ENCODE data around the gene SLC25A15. TPM values are rescaled to one million over a fixed set of nuclear protein-coding genes. Genes with fewer than 3 reads are reported as not detected.

SLC25A15 gene
- total RNA-seq, 1 experiment from 2014 or later, result 24.5 TPM

DNA sequence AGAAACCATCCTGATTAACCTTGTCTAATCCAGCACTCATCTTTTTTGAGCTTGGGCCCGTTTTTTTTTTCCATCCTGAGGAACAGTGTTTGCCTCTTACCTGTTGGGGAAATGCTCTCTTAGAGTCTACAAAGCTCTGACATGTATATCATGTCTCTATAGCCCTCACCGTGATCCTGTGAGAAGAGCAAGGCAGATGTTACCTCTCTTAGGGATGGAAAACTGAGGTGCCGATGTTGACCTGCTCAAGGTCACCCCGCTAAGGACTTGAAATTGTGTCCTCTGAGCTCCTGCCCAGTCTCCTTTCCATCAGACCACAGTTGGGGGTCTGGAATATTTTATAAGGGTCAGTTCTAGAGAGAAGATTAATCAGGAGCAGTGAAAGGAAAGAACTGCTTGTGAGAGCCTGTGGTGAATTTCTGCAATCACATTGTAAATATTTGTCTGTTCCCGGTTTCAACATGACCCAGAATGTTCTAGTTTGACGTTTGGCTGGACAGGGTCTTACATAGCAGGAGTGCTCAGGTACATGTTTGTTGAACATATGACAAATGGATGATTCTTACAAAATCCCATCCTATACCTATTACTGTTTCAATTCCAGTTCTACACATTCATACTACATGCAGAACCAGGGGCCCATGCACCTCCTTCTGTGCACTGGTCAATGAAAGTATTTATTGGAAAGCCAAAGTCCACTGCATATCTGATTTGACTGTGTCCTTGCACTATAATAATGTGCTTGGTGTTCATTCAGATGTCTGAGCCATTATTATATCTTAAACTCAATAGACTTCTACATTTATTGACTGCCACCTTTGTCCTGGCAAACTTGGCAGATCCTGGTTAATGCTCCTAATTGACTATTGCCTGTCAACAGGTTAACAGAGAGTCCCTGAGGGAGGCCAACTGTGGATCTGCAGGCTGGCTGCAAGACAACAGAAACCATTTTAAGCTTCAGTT, 12.1 kb downstream of the SLC25A15 start (continued):
- TF ChIP-seq FOSL1 (IDR thresholded peaks at IDR 0.05; ENCODE audit: low read depth), result no peak

DNA sequence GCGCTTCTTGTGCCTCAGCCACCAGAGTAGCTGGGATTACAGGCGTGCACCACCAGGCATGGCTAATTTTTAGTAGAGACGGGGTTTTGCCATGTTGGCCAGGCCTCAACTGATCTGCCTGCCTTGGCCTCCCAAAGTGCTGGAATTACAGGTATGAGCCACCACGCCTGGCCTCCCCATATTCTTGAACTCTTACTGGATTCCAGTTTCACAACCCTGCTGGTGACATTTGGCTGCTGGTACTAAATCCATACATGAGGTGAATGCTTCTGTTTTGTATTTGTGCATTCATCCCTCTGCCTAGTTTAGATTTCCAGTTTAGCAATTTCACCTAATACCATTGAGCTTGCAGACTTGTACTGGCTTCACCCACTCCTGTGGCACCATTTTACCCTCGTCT, 13.9 kb downstream of the SLC25A15 start:
- ChIA-PET RAD21 (ENCODE audit: low non-redundant PET in 1 of 2, low total read pairs in 2 of 2, uncharacterized antibody in 2 of 2, unreplicated experiment in 2 of 2) (no interaction called here), POLR2A (no interaction called here)

More for the DNA sequence above, 13.9 kb downstream of the SLC25A15 start:
- Histone ChIP-seq H2AFZ (ENCODE audit: low read depth, low read length, poor library complexity, severe bottlenecking) (no peak overlapping the region), H3K9ac (ENCODE audit: low read length) (no peak overlapping the region), H3K36me3 (ENCODE audit: control insufficient read depth in 1 of 2, insufficient read depth in 2 of 2, low read length in 2 of 2) (peaks cover 15 to 27% of the 10 kb centered on the region in 2 experiments; a peak in 3 of 4 replicates), H3K27ac (ENCODE audit: low read depth, low read length) (no peak overlapping the region), H3K4me1 (ENCODE audit: control insufficient read depth in 1 of 2, insufficient read depth in 2 of 2, low read length in 2 of 2) (no peaks in the 10 kb centered on the region), H3K79me2 (ENCODE audit: insufficient read depth, low read length) (no peaks in the 10 kb centered on the region), H3K4me2 (ENCODE audit: low read length) (no peak overlapping the region), H3K4me3 (replicated peaks in 1 of 2; ENCODE audit: low read depth in 1 of 2, low read length in 2 of 2) (no peak overlapping the region), H3K9me2 (ENCODE audit: insufficient read depth) (no peaks in the 10 kb centered on the region), H4K20me1 (ENCODE audit: insufficient read depth) (no peaks in the 10 kb centered on the region), H3K9me3 (ENCODE audit: control insufficient read depth in 1 of 2, insufficient read depth in 1 of 2, low read depth in 1 of 2, low read length in 2 of 2) (no peaks in the 10 kb centered on the region), H3K27me3 (ENCODE audit: insufficient read depth, low read length) (no peaks in the 10 kb centered on the region)
- DNase-seq (ENCODE audit: low read depth, low spot score), result no peak
- intact Hi-C loops (cut with micrococcal nuclease), result no loop called here
- ATAC-seq, result no peak
- no peak for TF ChIP-seq CBX3 (IDR thresholded peaks at IDR 0.05; ENCODE audit: low read depth)
- TF ChIP-seq SRF (IDR thresholded peaks at IDR 0.05; ENCODE audit: low read depth), result no peak
- TF ChIP-seq JUND (IDR thresholded peaks at IDR 0.05), result no peak
- TF ChIP-seq, protein P1, sequence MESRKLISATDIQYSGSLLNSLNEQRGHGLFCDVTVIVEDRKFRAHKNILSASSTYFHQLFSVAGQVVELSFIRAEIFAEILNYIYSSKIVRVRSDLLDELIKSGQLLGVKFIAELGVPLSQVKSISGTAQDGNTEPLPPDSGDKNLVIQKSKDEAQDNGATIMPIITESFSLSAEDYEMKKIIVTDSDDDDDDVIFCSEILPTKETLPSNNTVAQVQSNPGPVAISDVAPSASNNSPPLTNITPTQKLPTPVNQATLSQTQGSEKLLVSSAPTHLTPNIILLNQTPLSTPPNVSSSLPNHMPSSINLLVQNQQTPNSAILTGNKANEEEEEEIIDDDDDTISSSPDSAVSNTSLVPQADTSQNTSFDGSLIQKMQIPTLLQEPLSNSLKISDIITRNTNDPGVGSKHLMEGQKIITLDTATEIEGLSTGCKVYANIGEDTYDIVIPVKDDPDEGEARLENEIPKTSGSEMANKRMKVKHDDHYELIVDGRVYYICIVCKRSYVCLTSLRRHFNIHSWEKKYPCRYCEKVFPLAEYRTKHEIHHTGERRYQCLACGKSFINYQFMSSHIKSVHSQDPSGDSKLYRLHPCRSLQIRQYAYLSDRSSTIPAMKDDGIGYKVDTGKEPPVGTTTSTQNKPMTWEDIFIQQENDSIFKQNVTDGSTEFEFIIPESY (IDR thresholded peaks at IDR 0.05; ENCODE audit: extremely low read depth, insufficient replicate concordance, low read length), result no peak
- TF ChIP-seq RAD21 (IDR thresholded peaks at IDR 0.05; ENCODE audit: low read depth), result no peak
- TF ChIP-seq POLR2A (IDR thresholded peaks at IDR 0.05; ENCODE audit: borderline replicate concordance, extremely low read depth, insufficient read depth, insufficient read length), result no peak
- TF ChIP-seq SP1 (IDR thresholded peaks at IDR 0.05; ENCODE audit: low read depth), result no peak
- no peak for TF ChIP-seq CEBPB (IDR thresholded peaks at IDR 0.05; ENCODE audit: low read depth)
- TF ChIP-seq POLR2AphosphoS5 (IDR thresholded peaks at IDR 0.05; ENCODE audit: low read depth, low read length), result no peak
- TF ChIP-seq YY1 (IDR thresholded peaks at IDR 0.05; ENCODE audit: extremely low read depth, insufficient replicate concordance, low read depth, low read length), result no peak
- TF ChIP-seq EZH2phosphoT487 (IDR thresholded peaks at IDR 0.05; ENCODE audit: borderline replicate concordance), result no peak
- TF ChIP-seq ZFX (IDR thresholded peaks at IDR 0.05), result no peak
- TF ChIP-seq EGR1 (IDR thresholded peaks at IDR 0.05; ENCODE audit: low read depth), result no peak
- BruUV-seq (replicated peaks), result no TSS peak
- CTCF ChIA-PET, result no interaction called here

Data from HCT116 (cell line).